ENCODE data around the gene KIAA1958.

DNA sequence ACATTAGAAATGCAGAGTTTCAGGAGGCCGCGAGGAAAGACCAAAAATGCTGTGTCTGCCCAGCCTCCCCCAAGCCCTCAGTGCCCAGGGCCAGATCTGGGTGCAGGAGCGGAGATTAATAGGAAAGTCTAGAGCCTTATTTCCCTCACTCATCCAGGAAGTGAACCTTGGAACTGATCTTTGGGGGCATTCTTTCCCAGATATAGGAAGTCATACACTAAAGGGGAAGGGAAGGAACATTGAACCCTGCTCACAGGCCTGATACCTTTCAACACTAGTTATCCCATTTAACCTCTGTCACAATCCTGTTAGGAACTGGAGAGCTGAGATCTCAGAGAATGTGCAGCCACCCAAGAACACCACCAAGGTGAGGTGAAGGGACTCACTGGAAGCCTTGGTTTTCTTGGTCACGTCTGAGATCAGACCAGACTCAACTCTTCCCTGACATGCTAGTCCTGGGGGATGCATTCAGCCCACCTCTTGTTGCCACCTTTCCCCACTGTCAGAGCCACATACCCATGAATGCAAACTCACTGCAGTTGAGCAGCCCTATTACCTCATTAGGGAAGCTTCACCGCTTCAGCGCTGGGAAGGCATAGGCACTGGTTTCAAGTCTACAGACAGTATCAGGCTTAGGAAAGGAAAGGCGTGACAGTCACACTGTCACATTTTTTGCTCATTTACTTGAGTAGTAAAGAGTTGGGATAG is 95.0 kb downstream of the KIAA1958 start:
- TF ChIP-seq CTCF (IDR thresholded peaks at IDR 0.05) = no peak
- TF ChIP-seq, protein P1, sequence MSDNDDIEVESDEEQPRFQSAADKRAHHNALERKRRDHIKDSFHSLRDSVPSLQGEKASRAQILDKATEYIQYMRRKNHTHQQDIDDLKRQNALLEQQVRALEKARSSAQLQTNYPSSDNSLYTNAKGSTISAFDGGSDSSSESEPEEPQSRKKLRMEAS (IDR thresholded peaks at IDR 0.05) = no peak
- TF ChIP-seq EP300 (IDR thresholded peaks at IDR 0.05) = no peak
- TF ChIP-seq POLR2A (IDR thresholded peaks at IDR 0.05; ENCODE audit: low read length) = no peak
- no peak for TF ChIP-seq POLR2AphosphoS2 (conservative IDR thresholded peaks at IDR 0.05; ENCODE audit: low read length)
